ENCODE data around the gene GZF1.

The GZF1 gene

GRCh38 chr20:23368316-23369071, 6.5 kb downstream of the GZF1 start:
- TF ChIP-seq Cebpa-rat (IDR thresholded peaks at IDR 0.05), result no peak
- no peaks in the 10 kb centered on the region for H3K9me3 ChIP-seq (replicated peaks in 1 of 11)
- peaks cover 19 to 75% (median 34%) of the 10 kb centered on the region in 10 experiments for H3K4me1 ChIP-seq
- no peak overlapping the region for H3K27ac ChIP-seq
- peak overlapping the region in 2 of 11 experiments; percentile 95; a peak in 3 of 22 replicates for H3K4me2 ChIP-seq
- no peak overlapping the region for H3K4me3 ChIP-seq
- H3K27me3 ChIP-seq, result no peaks in the 10 kb centered on the region
- no peak overlapping the region for H3K9ac ChIP-seq
- H3K36me3 ChIP-seq, result peaks cover 70 to 95% (median 91%) of the 10 kb centered on the region in 11 experiments
- peaks cover 42 to 99% (median 78%) of the 10 kb centered on the region in 11 experiments; a peak in 21 of 22 replicates for H4K20me1 ChIP-seq

DNA sequence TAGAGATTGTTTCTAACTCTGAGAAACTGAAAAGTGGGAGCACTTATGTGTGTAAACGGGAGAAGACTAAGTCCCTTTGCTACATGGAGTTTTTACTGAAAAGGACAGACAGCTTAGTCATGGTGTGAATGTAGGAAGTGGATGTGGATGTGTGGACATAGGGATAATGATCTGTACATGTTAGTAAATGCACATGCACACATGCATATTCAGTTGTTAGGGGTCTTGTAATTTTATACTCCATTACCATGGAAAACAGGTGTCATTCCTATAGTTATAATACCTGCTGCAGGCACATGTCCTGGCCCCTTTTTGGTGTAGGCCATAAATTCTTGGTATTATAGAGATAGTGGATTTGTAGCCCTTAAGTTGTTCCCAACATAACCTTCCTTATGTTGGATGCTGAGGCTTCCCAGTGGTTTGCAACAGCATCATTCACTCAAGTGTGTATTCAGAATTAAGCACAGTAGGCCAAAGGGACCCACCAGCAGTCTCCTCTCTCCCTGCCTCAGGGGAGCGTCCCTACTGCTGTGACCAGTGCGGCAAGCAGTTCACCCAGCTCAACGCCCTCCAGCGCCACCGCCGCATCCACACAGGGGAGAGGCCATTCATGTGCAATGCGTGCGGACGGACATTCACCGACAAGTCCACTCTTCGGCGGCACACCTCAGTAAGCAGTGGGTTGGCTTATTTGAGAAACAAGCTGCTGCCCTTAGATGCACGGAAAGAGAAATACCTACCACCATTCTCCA, 7.3 kb downstream of the GZF1 start:
- H3K9me3 ChIP-seq (replicated peaks in 1 of 11), result peaks cover 0 to 5% (median 0%) of the 10 kb centered on the region in 11 experiments; a peak in 5 of 22 replicates
- peaks cover 15 to 68% (median 27%) of the 10 kb centered on the region in 10 experiments for H3K4me1 ChIP-seq
- H3K27me3 ChIP-seq, result no peaks in the 10 kb centered on the region
- no peak overlapping the region for H3K4me3 ChIP-seq
- H3K36me3 ChIP-seq, result peaks cover 77 to 100% (median 97%) of the 10 kb centered on the region in 11 experiments
- no peak overlapping the region for H3K27ac ChIP-seq
- H3K9ac ChIP-seq, result no peak overlapping the region
- H3K4me2 ChIP-seq, result no peak overlapping the region
- H4K20me1 ChIP-seq, result peaks cover 38 to 98% (median 71%) of the 10 kb centered on the region in 11 experiments; a peak in 21 of 22 replicates
- no peak for TF ChIP-seq Cebpa-rat (IDR thresholded peaks at IDR 0.05)

GRCh38 chr20:23370274-23370673, 8.3 kb downstream of the GZF1 start:
- no peak overlapping the region for H3K4me2 ChIP-seq
- no peak overlapping the region for H3K27ac ChIP-seq
- no peak overlapping the region for H3K4me3 ChIP-seq
- peaks cover 77 to 100% (median 97%) of the 10 kb centered on the region in 11 experiments for H3K36me3 ChIP-seq
- H3K27me3 ChIP-seq, result no peaks in the 10 kb centered on the region
- peaks cover 28 to 87% (median 61%) of the 10 kb centered on the region in 11 experiments; a peak in 21 of 22 replicates for H4K20me1 ChIP-seq
- H3K9ac ChIP-seq, result no peak overlapping the region
- peaks cover 14 to 58% (median 21%) of the 10 kb centered on the region in 10 experiments for H3K4me1 ChIP-seq
- TF ChIP-seq Cebpa-rat (IDR thresholded peaks at IDR 0.05), result no peak
- peaks cover 5 to 15% (median 9%) of the 10 kb centered on the region in 11 experiments; a peak in 18 of 22 replicates for H3K9me3 ChIP-seq (replicated peaks in 1 of 11)

DNA sequence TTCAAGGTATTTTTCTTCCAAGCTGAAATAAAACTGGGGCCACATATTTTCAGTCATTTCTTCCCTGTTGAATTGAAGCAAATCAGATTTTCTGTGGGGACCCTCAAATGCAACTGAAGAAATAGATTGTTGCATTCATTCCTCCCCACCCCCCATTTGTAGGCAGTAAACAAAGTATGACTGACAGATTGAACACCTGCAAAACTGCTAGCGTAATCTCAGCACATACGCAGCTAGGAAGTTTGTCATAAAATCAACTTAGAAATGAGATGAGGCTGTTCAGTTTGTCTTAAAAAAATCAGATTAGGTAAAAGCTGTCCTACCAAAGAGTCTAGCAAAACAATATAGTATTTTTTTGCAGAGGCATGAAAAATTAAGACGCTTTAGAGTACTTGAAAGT, 8.9 kb downstream of the GZF1 start:
- Histone ChIP-seq H3K27ac (no peak overlapping the region; a peak in 1 of 22 replicates), H3K36me3 (peaks cover 78 to 100% (median 97%) of the 10 kb centered on the region in 11 experiments), H3K9me3 (replicated peaks in 1 of 11) (peaks cover 11 to 21% (median 14%) of the 10 kb centered on the region in 11 experiments; a peak in 19 of 22 replicates), H3K4me3 (no peak overlapping the region), H3K9ac (peak overlapping the region in 1 of 11 experiments; percentile 3; a peak in 1 of 22 replicates), H4K20me1 (peaks cover 25 to 81% (median 55%) of the 10 kb centered on the region in 11 experiments; a peak in 21 of 22 replicates), H3K4me1 (peaks cover 8 to 52% (median 15%) of the 10 kb centered on the region in 10 experiments), H3K27me3 (no peaks in the 10 kb centered on the region), H3K4me2 (peak overlapping the region in 2 of 11 experiments; percentile 37 to 55; a peak in 2 of 22 replicates)
- no peak for TF ChIP-seq Cebpa-rat (IDR thresholded peaks at IDR 0.05)

DNA sequence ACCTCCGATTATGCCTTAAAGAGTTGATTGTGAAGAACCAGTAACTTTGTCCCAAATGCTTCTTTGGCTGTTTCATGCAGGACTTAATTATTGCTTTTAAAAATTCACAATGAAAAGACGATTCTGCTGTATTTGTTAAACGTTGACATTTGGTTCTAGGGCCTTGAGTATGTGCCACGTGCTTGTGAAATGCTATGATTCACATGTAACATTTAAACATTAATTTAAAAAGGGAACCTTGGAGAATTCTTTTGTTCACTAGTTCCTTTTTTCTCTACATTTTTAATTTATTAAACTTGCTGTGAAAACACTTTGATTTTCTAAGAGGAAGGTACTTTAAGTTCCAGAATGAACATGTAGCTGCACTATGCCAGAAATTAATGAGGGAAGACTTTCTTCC, 9.5 kb downstream of the GZF1 start:
- H3K9ac ChIP-seq, result peak overlapping the region in 2 of 11 experiments; percentile 3 to 10; a peak in 2 of 22 replicates
- TF ChIP-seq Cebpa-rat (IDR thresholded peaks at IDR 0.05), result no peak
- peaks cover 23 to 75% (median 50%) of the 10 kb centered on the region in 11 experiments; a peak in 21 of 22 replicates for H4K20me1 ChIP-seq
- peaks cover 2 to 45% (median 9%) of the 10 kb centered on the region in 10 experiments; a peak in 17 of 20 replicates for H3K4me1 ChIP-seq
- peaks cover 84 to 100% (median 97%) of the 10 kb centered on the region in 11 experiments for H3K36me3 ChIP-seq
- H3K9me3 ChIP-seq (replicated peaks in 1 of 11), result peaks cover 11 to 27% (median 18%) of the 10 kb centered on the region in 11 experiments; a peak in 19 of 22 replicates
- no peak overlapping the region; a peak in 1 of 22 replicates for H3K27ac ChIP-seq
- no peak overlapping the region for H3K4me3 ChIP-seq
- no peaks in the 10 kb centered on the region for H3K27me3 ChIP-seq
- H3K4me2 ChIP-seq, result peak overlapping the region in 2 of 11 experiments; percentile 55 to 60; a peak in 4 of 22 replicates

DNA sequence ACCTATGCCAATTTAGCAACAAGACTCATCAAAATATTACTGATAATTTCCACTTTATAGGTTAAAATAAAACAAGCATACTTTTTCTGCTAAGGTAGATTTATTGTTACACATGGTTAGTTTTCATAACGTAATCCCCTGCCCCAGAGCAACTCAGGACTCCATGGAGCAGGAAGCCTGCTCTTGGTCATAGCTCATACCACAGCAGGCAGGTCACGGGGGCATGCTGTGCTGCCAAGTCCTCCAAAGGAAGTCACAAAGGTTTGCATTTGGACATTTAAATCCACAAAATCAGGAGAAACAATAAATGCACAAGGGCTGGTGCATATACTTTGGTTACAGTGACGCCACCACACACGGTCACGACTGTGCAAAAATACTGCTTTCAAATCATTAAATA, 12.5 kb downstream of the GZF1 start:
- H3K27me3 ChIP-seq, result no peaks in the 10 kb centered on the region
- no peak overlapping the region for H3K27ac ChIP-seq
- H3K36me3 ChIP-seq, result peaks cover 89 to 100% (median 96%) of the 10 kb centered on the region in 11 experiments
- no peak for TF ChIP-seq Cebpa-rat (IDR thresholded peaks at IDR 0.05)
- H3K4me1 ChIP-seq, result peaks cover 0 to 22% (median 0%) of the 10 kb centered on the region in 10 experiments; a peak in 6 of 20 replicates
- no peak overlapping the region for H3K4me2 ChIP-seq
- H3K9ac ChIP-seq, result no peak overlapping the region
- H3K9me3 ChIP-seq (replicated peaks in 1 of 11), result peaks cover 11 to 31% (median 18%) of the 10 kb centered on the region in 11 experiments; a peak in 19 of 22 replicates
- peaks cover 2 to 46% (median 21%) of the 10 kb centered on the region in 11 experiments; a peak in 18 of 22 replicates for H4K20me1 ChIP-seq
- H3K4me3 ChIP-seq, result no peak overlapping the region

DNA sequence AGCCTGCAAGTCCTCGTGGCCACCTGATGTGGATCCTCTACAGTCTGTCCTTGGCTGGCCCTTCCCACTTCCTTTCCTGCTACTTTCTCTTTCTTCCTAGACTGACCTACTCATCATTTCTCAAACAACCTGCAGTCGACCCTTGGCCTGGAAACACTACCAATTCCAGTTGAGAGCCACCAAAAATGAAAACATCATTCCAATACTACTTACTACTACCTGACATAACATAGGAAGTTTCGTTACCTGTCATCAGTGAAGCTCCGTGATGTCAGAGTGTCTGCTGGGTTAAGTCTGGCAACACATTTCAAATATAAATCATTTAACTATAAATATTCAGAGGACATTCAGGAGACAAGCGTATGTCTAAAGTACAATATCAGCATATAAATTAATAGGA, 13.8 kb downstream of the GZF1 start:
- H3K27me3 ChIP-seq, result no peaks in the 10 kb centered on the region
- H3K9ac ChIP-seq, result no peak overlapping the region
- TF ChIP-seq Cebpa-rat (IDR thresholded peaks at IDR 0.05), result no peak
- H3K36me3 ChIP-seq, result peaks cover 89 to 100% (median 95%) of the 10 kb centered on the region in 11 experiments
- peaks cover 0 to 17% (median 0%) of the 10 kb centered on the region in 10 experiments; a peak in 6 of 20 replicates for H3K4me1 ChIP-seq
- no peak overlapping the region for H3K27ac ChIP-seq
- no peak overlapping the region for H3K4me3 ChIP-seq
- peaks cover 11 to 31% (median 18%) of the 10 kb centered on the region in 11 experiments; a peak in 19 of 22 replicates for H3K9me3 ChIP-seq (replicated peaks in 1 of 11)
- no peak overlapping the region for H3K4me2 ChIP-seq
- H4K20me1 ChIP-seq, result peaks cover 0 to 32% (median 7%) of the 10 kb centered on the region in 11 experiments; a peak in 10 of 22 replicates

GRCh38 chr20:23379772-23380171, 17.8 kb downstream of the GZF1 start:
- no peaks in the 10 kb centered on the region for H3K27me3 ChIP-seq
- no peak for TF ChIP-seq Cebpa-rat (IDR thresholded peaks at IDR 0.05)
- H3K4me1 ChIP-seq, result peaks cover 6 to 16% (median 11%) of the 10 kb centered on the region in 10 experiments; a peak in 17 of 20 replicates
- H4K20me1 ChIP-seq, result peaks cover 0 to 10% (median 0%) of the 10 kb centered on the region in 11 experiments; a peak in 2 of 22 replicates
- no peak overlapping the region for H3K27ac ChIP-seq
- peaks cover 17 to 33% (median 23%) of the 10 kb centered on the region in 11 experiments; a peak in 20 of 22 replicates for H3K9me3 ChIP-seq (replicated peaks in 1 of 11)
- no peak overlapping the region for H3K4me2 ChIP-seq
- H3K36me3 ChIP-seq, result peaks cover 85 to 99% (median 91%) of the 10 kb centered on the region in 11 experiments
- H3K9ac ChIP-seq, result no peak overlapping the region
- no peak overlapping the region for H3K4me3 ChIP-seq
